Right lobe of liver (tissue), 6 donors: Measurements from ENCODE around the gene DAGLA. TPM values are rescaled to one million over a fixed set of nuclear protein-coding genes. Genes with fewer than 3 reads are reported as not detected.
A peak's percentile ranks its signal among the peaks of the same experiment; 100 is the strongest.

Source experiments
- ATAC-seq, 4 donors: fragments of 200-7000 bp; cut with Tn5 transposase; one replicate each; pipeline ENCODE4 v1.9.1; 2020; ENCODE audit warnings: mild to moderate bottlenecking in 4 of 4, moderate library complexity in 4 of 4
- DNase-seq, 3 donors: peaks; one replicate each; pipeline ENCODE4 v3.0.0-alpha.2; 2020
- H3K27ac ChIP-seq, 3 donors: fragments of 200-600 bp; one replicate each; pipeline ENCODE4 v1.8.0; 2022
- H3K27me3 ChIP-seq, 2 donors: fragments of 200-600 bp; one replicate each; pipeline ENCODE4 v1.8.0; 2022
- H3K36me3 ChIP-seq, 4 donors: fragments of 200-600 bp; sonication (generic) in 1 of 4; one replicate each; pipeline versions ENCODE4 v1.5.1 to v1.8.0; 2017 to 2022; ENCODE audit warnings: control low read depth in 1 of 4
- H3K4me1 ChIP-seq, 4 donors: fragments of 200-600 bp; sonication (generic) in 1 of 4; one replicate each; pipeline versions ENCODE4 v1.5.1 to v1.8.0; 2017 to 2022; ENCODE audit warnings: control low read depth in 1 of 4
- H3K4me3 ChIP-seq, 3 donors: fragments of 200-600 bp; one replicate each; pipeline ENCODE4 v1.8.0; 2022
- H3K9me3 ChIP-seq, 4 donors: fragments of 200-600 bp; sonication (generic) in 1 of 4; one replicate each; pipeline versions ENCODE4 v1.5.1 to v1.8.0; 2017 to 2022; ENCODE audit warnings: control low read depth in 1 of 4
- POLR2A ChIP-seq: fragments of 450-650 bp; IDR thresholded peaks from one replicate; pipeline ENCODE4 v1.6.1; 2017; ENCODE audit warnings: antibody characterized with exemption, mild to moderate bottlenecking
- WGBS: methylation state at CpG from one replicate; pipeline ENCODE4 v1.1.6; 2018; ENCODE audit warnings: low coverage, low lambda C conversion rate; ENCODE audit not compliant: insufficient coverage; ENCODE audit errors: missing lambda C conversion rate; 5-methylcytosine and 5-hydroxymethylcytosine counted together
- intact Hi-C, 2 donors: fragments of 100-400 bp; cut with DNase I; formaldehyde crosslinking; loops; one replicate each; pipeline versions ENCODE4 v1.11.2 to v1.14.1; 2022
- total RNA-seq, 6 experiments: library from RNA; depleted of rRNA in 2 of 6; stranded (reverse); fragments of >200 nt in 2 of 6; fragmentation: NEBNext Ultra II Directional in 3 of 6; extraction: Animal tissue kit (Norgen Biotek cat#: 25700) in 3 of 6; gene quantifications; one replicate each; pipeline versions ENCODE4 v1.1.0 to v1.2.4, GENCODE V29; 2016 to 2023
- TF ChIP-seq, protein P1 (sequence below), 4 donors: fragments of 200-600 bp in 3 of 4; fragments of 450-650 bp in 1 of 4; IDR thresholded peaks; one replicate each; pipeline versions ENCODE4 v1.5.1 to v1.8.0; 2016 to 2022; ENCODE audit warnings: antibody characterized with exemption in 4 of 4, mild to moderate bottlenecking in 2 of 4
- donor health status: DM: no; HTN: yes; CAD: no.
- donor health status: DM: no; HTN: no; CAD: no.
- donor health status: DM: no; HTN: no; CAD: no.
- donor health status: DM: no; HTN: yes; CAD: no.
- donor health status: DM: no; HTN: yes; CAD: no.

The DAGLA gene
- total RNA-seq, 6 experiments from 2014 or later: 0.33 to 5.5 (median 0.79) TPM

DNA sequence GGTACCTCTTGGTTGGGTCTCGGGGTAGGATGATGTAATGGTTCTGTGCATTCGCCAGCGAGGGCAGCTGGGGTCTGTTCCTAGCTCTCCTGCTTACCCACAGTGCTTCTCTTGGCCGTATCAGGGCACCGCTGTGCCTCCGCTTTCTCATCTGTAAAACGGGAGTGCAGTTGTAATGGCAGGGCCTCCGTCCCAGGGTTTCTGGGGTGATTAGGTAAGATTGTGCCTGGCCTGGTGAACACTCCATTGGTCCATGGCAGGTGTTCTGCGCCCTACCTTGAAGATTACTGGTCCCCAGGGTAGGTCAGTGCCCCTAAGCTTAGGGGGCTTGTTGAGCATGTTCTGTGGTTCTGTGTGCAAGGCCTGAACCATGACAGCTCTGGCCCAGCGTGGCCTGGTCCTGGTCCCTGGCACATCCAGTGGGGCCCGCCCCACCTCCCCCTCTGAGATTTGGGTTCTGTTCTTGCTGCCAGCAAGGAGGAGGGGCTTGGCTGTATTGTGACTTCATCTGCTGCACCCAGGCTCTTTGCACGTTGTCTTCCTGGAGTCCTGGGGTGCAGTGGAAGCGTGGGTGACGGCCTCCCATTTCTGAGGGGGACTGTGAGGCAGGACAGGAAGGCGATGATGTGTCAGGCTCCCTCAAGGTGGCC is 77.1 kb downstream of the DAGLA start:
- peak overlapping the region; percentile 92 to 98 (median 94) for H3K27ac ChIP-seq
- peaks cover 0 to 23% (median 0%) of the 10 kb centered on the region in 4 donors for H3K4me1 ChIP-seq
- no peaks in the 10 kb centered on the region for H3K27me3 ChIP-seq
- 35% methylated on average over 8 of the region's 15 CpGs for WGBS
- H3K36me3 ChIP-seq: no peaks in the 10 kb centered on the region
- peak; percentile 7 to 43 (median 38) for ATAC-seq
- DNase-seq: peak in 1 of 3 donors; percentile 76
- H3K4me3 ChIP-seq: peak overlapping the region; percentile 9 to 52 (median 51)
- intact Hi-C loops: no loop called here
- no peak for TF ChIP-seq POLR2A
- TF ChIP-seq, protein P1, sequence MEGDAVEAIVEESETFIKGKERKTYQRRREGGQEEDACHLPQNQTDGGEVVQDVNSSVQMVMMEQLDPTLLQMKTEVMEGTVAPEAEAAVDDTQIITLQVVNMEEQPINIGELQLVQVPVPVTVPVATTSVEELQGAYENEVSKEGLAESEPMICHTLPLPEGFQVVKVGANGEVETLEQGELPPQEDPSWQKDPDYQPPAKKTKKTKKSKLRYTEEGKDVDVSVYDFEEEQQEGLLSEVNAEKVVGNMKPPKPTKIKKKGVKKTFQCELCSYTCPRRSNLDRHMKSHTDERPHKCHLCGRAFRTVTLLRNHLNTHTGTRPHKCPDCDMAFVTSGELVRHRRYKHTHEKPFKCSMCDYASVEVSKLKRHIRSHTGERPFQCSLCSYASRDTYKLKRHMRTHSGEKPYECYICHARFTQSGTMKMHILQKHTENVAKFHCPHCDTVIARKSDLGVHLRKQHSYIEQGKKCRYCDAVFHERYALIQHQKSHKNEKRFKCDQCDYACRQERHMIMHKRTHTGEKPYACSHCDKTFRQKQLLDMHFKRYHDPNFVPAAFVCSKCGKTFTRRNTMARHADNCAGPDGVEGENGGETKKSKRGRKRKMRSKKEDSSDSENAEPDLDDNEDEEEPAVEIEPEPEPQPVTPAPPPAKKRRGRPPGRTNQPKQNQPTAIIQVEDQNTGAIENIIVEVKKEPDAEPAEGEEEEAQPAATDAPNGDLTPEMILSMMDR (IDR thresholded peaks at IDR 0.05): no peak
- H3K9me3 ChIP-seq: no peaks in the 10 kb centered on the region

DNA sequence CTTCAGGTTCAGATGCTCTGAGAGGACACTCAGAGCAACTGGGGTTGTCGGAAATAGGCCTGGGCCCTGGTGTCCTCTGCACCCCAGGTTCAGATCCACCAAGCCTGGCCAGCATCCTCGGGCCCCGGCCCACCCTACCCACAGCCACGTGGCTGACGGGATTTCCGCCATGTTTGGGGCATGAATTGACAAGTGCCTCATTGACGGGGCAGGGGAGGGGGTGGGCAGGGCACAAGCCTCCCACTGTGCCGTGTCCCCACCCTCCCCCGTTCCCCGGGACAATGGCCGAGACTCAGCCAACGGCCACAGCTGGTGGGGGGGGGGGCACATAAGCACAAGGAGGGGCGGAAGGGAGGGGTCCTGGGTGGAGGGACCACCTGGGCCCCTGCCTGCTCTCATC is 80.8 kb downstream of the DAGLA start:
- DNase-seq: no peak
- H3K9me3 ChIP-seq: no peaks in the 10 kb centered on the region
- H3K27ac ChIP-seq: no peak overlapping the region
- 83% methylated on average over 1 of the region's 13 CpGs for WGBS
- no peak overlapping the region for H3K4me3 ChIP-seq
- H3K36me3 ChIP-seq: no peaks in the 10 kb centered on the region
- TF ChIP-seq, protein P1 (IDR thresholded peaks at IDR 0.05): no peak
- TF ChIP-seq POLR2A: no peak
- H3K27me3 ChIP-seq: no peaks in the 10 kb centered on the region
- intact Hi-C loops: no loop called here
- no peak for ATAC-seq
- peaks cover 0 to 14% (median 0%) of the 10 kb centered on the region in 4 donors for H3K4me1 ChIP-seq

DNA sequence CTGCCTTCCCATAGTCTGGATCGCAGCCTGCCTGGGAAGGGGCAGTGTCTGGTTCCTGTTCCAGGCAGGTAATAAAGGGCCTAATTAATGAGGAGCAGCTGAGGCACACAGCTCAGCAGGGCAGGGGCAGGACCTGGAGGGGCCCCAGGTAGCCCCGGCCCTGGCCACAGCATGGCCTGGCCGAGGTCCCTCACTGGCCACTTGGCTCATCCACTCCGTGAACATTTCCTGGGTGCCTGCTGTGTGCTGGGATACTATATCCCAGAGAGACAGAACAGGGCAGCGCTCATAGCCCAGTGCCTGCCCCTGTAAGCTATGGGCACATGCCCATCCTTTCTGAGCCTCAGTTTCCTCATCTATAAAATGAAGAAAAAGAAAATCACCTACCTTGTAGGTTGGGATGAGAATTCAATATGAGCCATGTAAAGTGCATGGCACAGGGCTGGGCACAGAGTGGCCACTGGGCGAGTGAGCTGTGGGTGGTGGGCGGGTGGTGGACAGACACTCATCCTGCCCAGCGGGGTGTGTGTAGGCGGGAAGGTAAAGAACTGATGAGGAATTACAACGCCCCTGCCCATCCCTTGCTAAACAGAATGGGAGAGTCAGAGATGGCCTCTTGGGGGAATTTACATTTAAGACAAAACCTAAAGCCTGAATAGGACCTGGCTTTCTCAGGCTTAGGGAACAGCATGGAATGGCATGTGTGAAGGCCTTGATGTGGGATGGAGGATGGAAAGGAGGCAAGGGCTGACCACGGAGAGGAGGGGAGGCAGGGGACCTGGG is 81.4 kb downstream of the DAGLA start:
- H3K27ac ChIP-seq: no peak overlapping the region
- TF ChIP-seq POLR2A: no peak
- TF ChIP-seq, protein P1 (IDR thresholded peaks at IDR 0.05): no peak
- H3K9me3 ChIP-seq: no peaks in the 10 kb centered on the region
- no peak overlapping the region for H3K4me3 ChIP-seq
- no peaks in the 10 kb centered on the region for H3K36me3 ChIP-seq
- DNase-seq (no peak), ATAC-seq (no peak)
- H3K4me1 ChIP-seq: peaks cover 0 to 18% (median 0%) of the 10 kb centered on the region in 4 donors
- H3K27me3 ChIP-seq: no peaks in the 10 kb centered on the region
- intact Hi-C loops: no loop called here
- 74% methylated on average over 5 of the region's 11 CpGs for WGBS

DNA sequence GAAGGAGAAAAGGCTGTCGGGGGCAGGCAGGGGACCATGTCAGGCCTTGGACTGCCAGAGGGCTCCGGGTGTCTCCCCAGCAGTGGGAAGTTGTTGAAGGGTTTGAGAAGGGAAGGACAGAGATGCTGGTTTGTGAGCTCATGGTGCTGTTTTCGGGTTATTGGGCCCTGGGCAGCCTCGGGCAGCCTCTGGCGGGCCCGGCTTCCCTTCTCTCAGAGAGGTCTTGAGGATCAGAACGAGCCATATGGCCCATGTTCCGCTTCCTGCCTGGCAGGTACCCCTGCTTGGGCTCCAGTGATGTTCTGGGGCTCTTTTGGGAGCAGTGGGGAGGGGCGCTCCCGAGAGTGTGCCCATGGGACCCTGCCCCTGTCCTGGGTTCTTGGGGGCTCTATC is 82.0 kb downstream of the DAGLA start:
- H3K27me3 ChIP-seq: no peaks in the 10 kb centered on the region
- DNase-seq (no peak), ATAC-seq (no peak)
- H3K9me3 ChIP-seq: no peaks in the 10 kb centered on the region
- TF ChIP-seq POLR2A: no peak
- TF ChIP-seq, protein P1 (IDR thresholded peaks at IDR 0.05): no peak
- no peaks in the 10 kb centered on the region for H3K36me3 ChIP-seq
- H3K4me3 ChIP-seq: no peak overlapping the region
- H3K27ac ChIP-seq: no peak overlapping the region
- H3K4me1 ChIP-seq: peaks cover 0 to 21% (median 0%) of the 10 kb centered on the region in 4 donors
- WGBS: 86% methylated on average over 1 of the region's 10 CpGs
- intact Hi-C loops: no loop called here
